Aorta (tissue), 5 donors: ENCODE data around the gene TDP1. TPM values are rescaled to one million over a fixed set of nuclear protein-coding genes. Genes with fewer than 3 reads are reported as not detected.
A peak's percentile ranks its signal among the peaks of the same experiment; 100 is the strongest.

ENCODE experiments used
- ATAC-seq: fragments of 200-7000 bp; cut with Tn5 transposase; one replicate; pipeline ENCODE4 v1.9.1; 2022; ENCODE audit warnings: moderate library complexity; ENCODE audit not compliant: low FRiP score
- DNase-seq, 2 donors: peaks; one replicate each; pipeline ENCODE4 v3.0.0-alpha.2; 2020
- H3K27ac ChIP-seq, 2 donors: one replicate each; pipeline ENCODE4 v1.5.1; 2013; ENCODE audit warnings: low read length in 2 of 2, mild to moderate bottlenecking in 2 of 2, moderate library complexity in 2 of 2, control low read depth in 1 of 2, inconsistent platforms in 1 of 2, low read depth in 1 of 2
- H3K27me3 ChIP-seq, 2 donors: one replicate each; pipeline ENCODE4 v1.6.1; 2013; ENCODE audit warnings: control low read depth in 1 of 2, low read length in 1 of 2, mild to moderate bottlenecking in 1 of 2, moderate library complexity in 1 of 2; ENCODE audit not compliant: insufficient read depth in 2 of 2, control insufficient read depth in 1 of 2
- H3K36me3 ChIP-seq, 2 donors: one replicate each; pipeline ENCODE4 v1.6.1; 2013; ENCODE audit warnings: control low read depth in 1 of 2, low read length in 1 of 2, mild to moderate bottlenecking in 1 of 2; ENCODE audit not compliant: insufficient read depth in 2 of 2, control insufficient read depth in 1 of 2
- H3K4me1 ChIP-seq, 2 donors: one replicate each; pipeline ENCODE4 v1.6.1; 2013; ENCODE audit warnings: low read length in 2 of 2, control low read depth in 1 of 2, mild to moderate bottlenecking in 1 of 2, moderate library complexity in 1 of 2; ENCODE audit not compliant: insufficient read depth in 2 of 2, control insufficient read depth in 1 of 2
- H3K4me3 ChIP-seq, 2 donors: one replicate each; pipeline ENCODE4 v1.5.1; 2013; ENCODE audit warnings: low read length in 2 of 2, control low read depth in 1 of 2, mild to moderate bottlenecking in 1 of 2
- H3K9me3 ChIP-seq: one replicate; pipeline ENCODE4 v1.6.1; 2013; ENCODE audit warnings: mild to moderate bottlenecking, low read length; ENCODE audit not compliant: control insufficient read depth
- WGBS, 2 donors: extraction: QIAGEN DNeasy Blood & Tissue Kit; methylation state at CpG; one replicate each; pipeline ENCODE4 v1.1.7; 2013; 5-methylcytosine and 5-hydroxymethylcytosine counted together
- intact Hi-C, 2 donors: fragments of 100-400 bp; cut with DNase I; formaldehyde crosslinking; loops; one replicate each; pipeline versions ENCODE4 v1.14.2 to v1.15.0; 2022
- polyA plus RNA-seq, 2 donors: library from polyadenylated mRNA; stranded (reverse); fragments of 200-250 nt; gene quantifications; one replicate each; pipeline ENCODE4 v1.2.3, GENCODE V29; 2013
- total RNA-seq, 2 donors: library from RNA; stranded (reverse); fragmentation: NEBNext Ultra II Directional; extraction: Animal tissue kit (Norgen Biotek cat#: 25700); gene quantifications; one replicate each; pipeline ENCODE4 v1.2.1, GENCODE V29; 2021
- donor health status: healthy with polysubstance abuse.
- donor health status: Bipolar disorder and iron deficiency.
- donor health status: DM: no; HTN: no; CAD: no.
- donor health status: DM: no; HTN: no; CAD: no.
- donor health status: DM: yes; HTN: yes; CAD: no.

Gene TDP1
- total and polyA plus RNA-seq, 4 donors = 3.5 to 13.3 (median 7.4) TPM

DNA sequence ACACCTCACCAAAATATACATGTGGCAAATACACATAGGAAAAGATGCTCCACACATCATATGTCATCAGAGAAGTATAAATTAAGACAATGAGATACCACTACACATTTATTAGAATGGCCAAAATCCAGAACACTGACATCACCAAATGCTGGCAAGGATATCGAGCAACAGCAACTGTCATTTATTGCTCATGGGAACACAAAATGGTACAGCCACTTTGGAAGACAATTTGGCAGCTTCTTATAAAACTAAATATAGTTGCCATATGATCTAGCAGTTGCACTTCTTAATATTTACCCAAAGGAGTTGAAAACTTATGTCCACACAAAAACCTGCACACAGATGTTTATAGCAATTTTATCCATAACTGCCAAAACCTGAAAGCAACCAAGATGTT is 99.1 kb downstream of the TDP1 start:
- intact Hi-C loops = no loop called here
- no peak overlapping the region for H3K27ac ChIP-seq
- H3K4me3 ChIP-seq = no peak overlapping the region
- no peak for ATAC-seq
- no peaks in the 10 kb centered on the region for H3K27me3 ChIP-seq
- H3K4me1 ChIP-seq = no peaks in the 10 kb centered on the region
- 63 to 65% methylated on average over 1 of the region's 1 CpG for WGBS, 2 donors
- no peaks in the 10 kb centered on the region for H3K36me3 ChIP-seq
- DNase-seq = no peak
- H3K9me3 ChIP-seq = no peaks in the 10 kb centered on the region

DNA sequence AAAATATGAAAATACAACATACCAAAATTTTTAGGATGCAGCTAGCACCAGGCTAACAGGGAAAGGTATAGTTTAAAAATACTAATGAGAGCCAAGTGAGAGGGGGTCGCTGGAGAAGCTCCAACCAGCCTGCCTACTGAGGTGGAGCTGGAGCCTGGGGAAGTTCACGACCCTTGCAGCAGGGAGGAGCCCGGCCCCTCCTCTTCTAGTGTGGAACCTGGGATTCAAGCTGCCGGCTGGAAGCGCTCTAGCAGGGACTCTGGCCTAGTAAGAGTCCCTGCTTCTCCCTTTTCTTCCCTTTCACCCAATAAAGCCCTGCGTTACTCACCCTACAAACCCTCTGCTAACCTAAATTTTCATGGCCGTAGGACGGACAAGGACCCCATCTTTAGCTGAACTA is 101.1 kb downstream of the TDP1 start:
- no peaks in the 10 kb centered on the region for H3K9me3 ChIP-seq
- no peaks in the 10 kb centered on the region for H3K27me3 ChIP-seq
- WGBS, 2 donors = 48 to 59% methylated on average over 8 of the region's 8 CpGs
- H3K4me1 ChIP-seq = no peaks in the 10 kb centered on the region
- H3K27ac ChIP-seq = no peak overlapping the region
- no peak for ATAC-seq
- DNase-seq = no peak
- H3K36me3 ChIP-seq = no peaks in the 10 kb centered on the region
- intact Hi-C loops = no loop called here
- no peak overlapping the region for H3K4me3 ChIP-seq

DNA sequence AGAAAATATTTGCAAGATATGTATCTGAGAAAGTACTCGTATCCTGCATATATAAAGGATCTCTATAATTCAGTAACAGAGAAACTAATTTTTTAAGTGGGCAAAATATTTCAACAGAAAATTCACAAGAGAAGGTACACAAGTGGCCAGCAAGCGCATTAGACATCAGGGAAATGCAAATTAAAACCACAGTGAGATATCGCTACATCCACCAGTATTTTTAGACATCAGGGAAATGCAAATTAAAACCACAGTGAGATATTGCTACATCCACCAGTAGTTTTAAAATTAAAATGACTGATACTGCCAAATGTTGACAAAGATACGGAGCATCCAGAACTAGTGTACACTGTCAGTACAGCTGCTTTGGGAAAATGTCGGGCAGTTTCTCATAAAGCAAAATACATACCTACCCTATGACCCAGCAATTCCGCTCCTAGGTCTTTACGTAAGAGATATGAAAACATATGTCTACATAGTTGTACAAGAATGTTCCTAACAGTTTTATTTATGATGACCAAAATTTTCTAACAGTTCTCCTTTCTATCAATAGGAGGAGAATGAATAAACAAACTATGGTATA is 103.2 kb downstream of the TDP1 start:
- no peaks in the 10 kb centered on the region for H3K9me3 ChIP-seq
- H3K27ac ChIP-seq = no peak overlapping the region
- no peak overlapping the region for H3K4me3 ChIP-seq
- no peak for ATAC-seq
- no peaks in the 10 kb centered on the region for H3K4me1 ChIP-seq
- H3K36me3 ChIP-seq = no peaks in the 10 kb centered on the region
- no peak for DNase-seq
- H3K27me3 ChIP-seq = no peaks in the 10 kb centered on the region
- 92% methylated on average over 7 of the region's 7 CpGs for WGBS, 2 donors
- intact Hi-C loops = no loop called here

- intact Hi-C loops = no loop called here
- Histone ChIP-seq H3K27ac (no peak overlapping the region), H3K9me3 (no peaks in the 10 kb centered on the region), H3K4me1 (no peaks in the 10 kb centered on the region), H3K4me3 (peak overlapping the region; percentile 6 to 40), H3K27me3 (no peaks in the 10 kb centered on the region), H3K36me3 (no peaks in the 10 kb centered on the region)
- WGBS, 2 donors = 0 to 1% methylated on average over 67 to 80 of the region's 80 CpGs
- peak; percentile 62 to 76 for DNase-seq
- peak; percentile 49 for ATAC-seq
Observed at GRCh38 chr14:90060312-90060964, 104.7 kb downstream of the TDP1 start.

- WGBS, 2 donors = 1% methylated on average over 43 to 60 of the region's 60 CpGs
- Histone ChIP-seq H3K36me3 (no peaks in the 10 kb centered on the region), H3K27me3 (no peaks in the 10 kb centered on the region), H3K27ac (no peak overlapping the region), H3K9me3 (no peaks in the 10 kb centered on the region), H3K4me3 (peak overlapping the region; percentile 6 to 40), H3K4me1 (no peaks in the 10 kb centered on the region)
- intact Hi-C loops = no loop called here
- ATAC-seq (peak; percentile 28), DNase-seq (no peak)
Observed at GRCh38 chr14:90060965-90061684, 105.4 kb downstream of the TDP1 start.

- H3K27me3 ChIP-seq = no peaks in the 10 kb centered on the region
- intact Hi-C loops = no loop called here
- ATAC-seq = no peak
Observed at GRCh38 chr14:90061685-90062126, 106.0 kb downstream of the TDP1 start, which contains the start of gene KCNK13. KCNK13 (plus strand) TSS chr14:90061994; CDS start chr14:90062206, 212 bp downstream.

DNA sequence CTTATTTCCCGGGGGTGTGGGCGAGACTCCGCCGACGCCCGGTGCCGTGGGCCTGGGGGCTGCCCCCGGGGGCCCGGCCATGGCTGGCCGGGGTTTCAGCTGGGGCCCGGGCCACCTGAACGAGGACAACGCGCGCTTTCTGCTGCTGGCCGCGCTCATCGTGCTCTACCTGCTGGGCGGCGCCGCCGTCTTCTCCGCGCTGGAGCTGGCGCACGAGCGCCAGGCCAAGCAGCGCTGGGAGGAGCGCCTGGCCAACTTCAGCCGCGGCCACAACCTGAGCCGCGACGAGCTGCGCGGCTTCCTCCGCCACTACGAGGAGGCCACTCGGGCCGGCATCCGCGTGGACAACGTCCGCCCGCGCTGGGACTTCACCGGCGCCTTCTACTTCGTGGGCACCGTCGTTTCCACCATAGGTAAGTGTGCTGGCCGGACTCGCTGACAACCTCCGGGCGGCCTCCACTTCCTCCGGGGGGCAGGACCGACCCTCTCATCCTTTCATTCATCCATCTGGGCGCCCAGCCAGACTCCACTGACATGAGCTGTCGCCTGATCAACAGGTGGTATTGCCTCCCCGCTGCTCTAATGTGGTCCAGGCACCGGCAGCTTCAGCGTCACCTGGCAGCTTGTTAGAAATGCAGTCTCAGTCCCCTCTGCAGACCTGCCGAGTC is 106.5 kb downstream of the TDP1 start:
- no peaks in the 10 kb centered on the region for H3K4me1 ChIP-seq
- H3K4me3 ChIP-seq = peak overlapping the region in 1 of 2 donors; percentile 41
- no peaks in the 10 kb centered on the region for H3K27me3 ChIP-seq
- H3K36me3 ChIP-seq = no peaks in the 10 kb centered on the region
- H3K9me3 ChIP-seq = no peaks in the 10 kb centered on the region
- ATAC-seq (no peak), DNase-seq (no peak)
- intact Hi-C loops = no loop called here
- WGBS, 2 donors = 2 to 3% methylated on average over 48 to 63 of the region's 63 CpGs
- no peak overlapping the region for H3K27ac ChIP-seq

More at GRCh38 chr14:90061685-90062126, 106.0 kb downstream of the TDP1 start, which contains the start of gene KCNK13:
- Histone ChIP-seq H3K36me3 (no peaks in the 10 kb centered on the region), H3K4me3 (peak within 1 kb of the TSS; percentile 6 to 41), H3K9me3 (no peaks in the 10 kb centered on the region), H3K4me1 (no peaks in the 10 kb centered on the region), H3K27ac (no peak within 1 kb of the TSS)
- DNase-seq = peak in 1 of 2 donors; percentile 62
- 1% methylated on average over 30 to 52 of the region's 52 CpGs for WGBS, 2 donors

DNA sequence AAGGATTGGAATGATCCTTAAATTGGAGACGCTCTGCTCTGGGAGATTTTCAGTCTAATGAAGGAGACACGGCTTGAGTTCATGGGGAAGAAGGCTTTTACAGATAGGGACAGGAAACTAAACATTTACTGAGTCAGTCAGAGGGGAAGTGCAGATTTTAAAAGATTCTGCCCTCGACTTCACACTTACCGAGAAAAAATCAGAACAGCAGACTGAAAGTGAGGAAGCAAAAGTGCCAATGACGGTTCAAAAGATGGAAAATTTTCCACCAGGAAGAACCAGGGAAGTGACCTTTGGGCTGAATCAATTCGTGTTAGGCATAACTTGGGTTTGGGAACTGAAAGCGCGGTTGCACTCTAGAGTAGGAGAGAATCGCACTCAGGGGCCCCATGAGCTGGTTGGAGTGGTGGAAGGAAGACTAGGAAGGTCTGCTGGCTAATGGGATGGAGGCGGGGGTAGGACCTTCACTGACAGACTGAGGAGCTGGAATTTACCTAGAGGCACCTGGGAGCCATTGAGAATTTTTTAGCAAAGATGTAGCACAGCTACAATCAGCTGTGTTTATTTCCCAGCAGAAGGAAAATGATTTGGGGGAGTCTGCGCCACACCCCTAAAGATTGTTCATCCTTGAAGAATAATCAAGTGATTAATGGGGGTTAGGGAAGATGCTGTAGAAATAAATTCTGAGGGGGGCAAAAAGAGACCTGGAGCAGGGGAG is 107.3 kb downstream of the TDP1 start:
- 36 to 53% methylated on average over 11 of the region's 11 CpGs for WGBS, 2 donors
- Histone ChIP-seq H3K4me3 (no peak overlapping the region), H3K27me3 (no peaks in the 10 kb centered on the region), H3K9me3 (no peaks in the 10 kb centered on the region), H3K4me1 (no peaks in the 10 kb centered on the region), H3K27ac (no peak overlapping the region), H3K36me3 (no peaks in the 10 kb centered on the region)
- intact Hi-C loops = no loop called here
- ATAC-seq (no peak), DNase-seq (no peak)
